ENCODE measurements around the gene LIN54. TPM values are rescaled to one million over a fixed set of nuclear protein-coding genes. Genes with fewer than 3 reads are reported as not detected.
"Not testable (repeated sequence)": the region's sequence is repeated elsewhere in the genome, so short reads cannot be mapped to it uniquely, and the experiment has no call there.

Gene LIN54
- total RNA-seq, 2 experiments from 2014 or later = 40.2 to 42.1 TPM

DNA sequence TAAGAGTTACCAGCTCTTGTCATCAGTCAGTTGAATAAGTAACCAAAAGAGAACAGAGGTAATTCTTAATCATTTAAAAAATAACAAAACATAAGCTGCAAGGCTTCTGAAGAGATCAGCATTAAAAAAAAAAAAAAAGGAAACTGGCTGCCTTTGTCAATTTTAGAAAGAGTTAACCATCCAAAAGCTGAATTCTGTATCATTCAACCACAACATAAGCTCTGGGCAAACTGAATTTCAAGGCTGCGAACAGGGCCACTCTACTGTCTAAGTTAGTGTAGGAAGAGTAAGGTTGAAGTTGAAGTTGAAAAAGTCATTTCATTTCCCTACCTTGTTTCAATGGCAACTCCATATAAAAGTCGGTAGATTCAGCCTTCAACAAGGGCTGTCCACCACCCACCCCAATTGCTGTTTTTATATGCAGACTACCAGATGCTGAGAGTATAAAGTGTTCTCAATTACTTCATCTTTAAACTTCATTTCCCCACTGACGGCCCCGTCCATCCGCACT, 1.1 kb upstream of the LIN54 start:
- Mint-ChIP-seq H3K27me3 (ENCODE audit: low read depth) (no peaks in the 10 kb centered on the region), H3K4me1 (ENCODE audit: low read depth) (peaks cover 36% of the 10 kb centered on the region), H3K27ac (peak overlapping the region; percentile 92), H3K9me3 (ENCODE audit: insufficient read depth) (no peaks in the 10 kb centered on the region), H3K4me3 (peak overlapping the region; percentile 91), H3K36me3 (ENCODE audit: low read depth) (peaks cover 25% of the 10 kb centered on the region)
- POLR2A ChIA-PET = interaction anchor here (0.7 to 4.0 kb wide), 13 partner anchors 22 to 639 kb away, joined by 3 to 63 read pairs (median 6); partner anchors contain the start of genes COPS4, COQ2 and THAP9
- CTCF ChIA-PET = interaction anchor here (0.7 to 3.9 kb wide), 13 partner anchors 11 to 583 kb away, joined by 3 to 34 read pairs (median 5); partner anchors contain the start of genes COPS4, COQ2 and THAP9
- DNase-seq (no peak), ATAC-seq (no peak)

- DNase-seq (peak; percentile 40), ATAC-seq (no peak)
- no peaks in the 10 kb centered on the region for H3K9me3 Mint-ChIP-seq (ENCODE audit: insufficient read depth)
- ChIA-PET POLR2A (interaction anchor here (1.2 to 4.0 kb wide), 4 partner anchors 24 to 331 kb away, joined by 3 to 63 read pairs (median 4); partner anchors contain the start of genes COPS4 and THAP9), CTCF (interaction anchor here (1.4 to 3.5 kb wide), 3 partner anchors 105 to 274 kb away, joined by 3 to 20 read pairs (median 7); partner anchors contain the start of genes COQ2 and THAP9)
- H3K36me3 Mint-ChIP-seq (ENCODE audit: low read depth) = peaks cover 33% of the 10 kb centered on the region
- peak overlapping the region; percentile 91 for H3K4me3 Mint-ChIP-seq
- peaks cover 42% of the 10 kb centered on the region for H3K4me1 Mint-ChIP-seq (ENCODE audit: low read depth)
- H3K27ac Mint-ChIP-seq = peak overlapping the region; percentile 92
- no peaks in the 10 kb centered on the region for H3K27me3 Mint-ChIP-seq (ENCODE audit: low read depth)
These were observed 507 bp downstream of the LIN54 start for GRCh38 chr4:83010111-83010521.

DNA sequence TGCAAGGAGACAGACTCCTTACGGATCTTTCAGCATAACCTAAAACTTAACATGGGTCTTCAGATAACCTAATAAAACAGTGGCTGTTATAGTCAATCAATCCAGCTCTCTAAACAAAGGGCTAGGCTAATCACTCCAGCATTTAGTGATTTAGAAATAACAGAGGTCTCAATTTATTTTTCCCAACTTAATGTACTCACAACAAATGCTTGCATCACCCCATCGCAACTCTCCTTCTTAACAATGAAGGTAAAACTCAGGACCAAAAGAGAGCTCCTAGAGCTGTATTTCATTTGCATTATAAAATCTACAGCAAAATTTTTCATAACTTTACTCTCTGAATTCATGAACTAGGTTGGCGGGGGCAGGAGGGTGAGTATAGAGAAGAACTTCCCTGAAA, 1.1 kb downstream of the LIN54 start:
- ChIA-PET POLR2A (interaction anchor here (1.1 to 1.7 kb wide), 2 partner anchors 26 to 109 kb away, joined by 4 read pairs; partner anchors contain the start of genes COPS4 and THAP9), CTCF (interaction anchor here (0.8 to 1.4 kb wide), 4 partner anchors 19 to 275 kb away, joined by 3 to 4 read pairs (median 3); partner anchors contain the start of genes COPS4 and COQ2)
- peak overlapping the region; percentile 92 for H3K27ac Mint-ChIP-seq
- no peaks in the 10 kb centered on the region for H3K9me3 Mint-ChIP-seq (ENCODE audit: insufficient read depth)
- peak overlapping the region; percentile 91 for H3K4me3 Mint-ChIP-seq
- ATAC-seq (no peak), DNase-seq (no peak)
- H3K27me3 Mint-ChIP-seq (ENCODE audit: low read depth) = no peaks in the 10 kb centered on the region
- H3K36me3 Mint-ChIP-seq (ENCODE audit: low read depth) = peaks cover 33% of the 10 kb centered on the region
- H3K4me1 Mint-ChIP-seq (ENCODE audit: low read depth) = peaks cover 40% of the 10 kb centered on the region

DNA sequence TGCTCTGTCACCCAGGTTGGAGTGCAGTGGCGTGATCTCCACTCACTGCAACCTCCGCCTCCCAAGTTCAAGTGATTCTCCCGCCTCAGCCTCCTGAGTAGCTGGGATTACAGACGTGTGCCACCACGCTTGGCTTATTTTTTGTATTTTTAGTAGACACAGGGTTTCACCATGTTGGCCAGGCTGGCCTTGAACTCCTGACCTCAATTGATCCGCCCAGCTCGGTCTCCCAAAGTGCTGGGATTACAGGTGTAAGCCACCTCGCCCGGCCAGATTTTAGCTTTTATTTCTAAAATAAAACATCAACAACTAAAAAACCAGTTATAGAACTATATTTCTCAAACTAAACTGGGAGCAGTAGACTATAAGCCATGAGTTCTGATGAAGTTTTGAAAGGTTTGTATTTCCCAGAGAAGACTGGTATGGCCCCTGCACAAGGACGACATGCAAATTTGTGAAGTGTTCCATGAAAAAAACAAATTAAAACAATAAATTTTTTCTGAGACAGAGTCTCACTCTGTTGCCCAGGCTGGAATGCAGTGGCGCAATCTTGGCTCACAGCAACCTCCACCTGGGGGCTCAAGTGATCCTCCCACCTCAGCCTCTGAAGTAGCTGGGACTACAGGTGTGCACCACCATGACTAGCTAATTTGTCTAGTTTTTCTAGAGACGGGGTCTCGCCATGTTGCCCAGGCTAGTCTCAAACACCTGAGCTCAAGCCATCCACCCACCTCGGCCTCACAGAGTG, 7.4 kb downstream of the LIN54 start:
- Mint-ChIP-seq H3K4me1 (ENCODE audit: low read depth) (peaks cover 25% of the 10 kb centered on the region), H3K36me3 (ENCODE audit: low read depth) (peaks cover 25% of the 10 kb centered on the region)
- POLR2A ChIA-PET; H3K27ac Mint-ChIP-seq; H3K4me3 Mint-ChIP-seq; ATAC-seq; DNase-seq; H3K9me3 Mint-ChIP-seq (ENCODE audit: insufficient read depth); H3K27me3 Mint-ChIP-seq (ENCODE audit: low read depth): not testable (repeated sequence)
- CTCF ChIA-PET = interaction anchor here (0.9 to 1.6 kb wide), 2 partner anchors 13 to 150 kb away, joined by 3 to 4 read pairs; no protein-coding TSS in a partner anchor

DNA sequence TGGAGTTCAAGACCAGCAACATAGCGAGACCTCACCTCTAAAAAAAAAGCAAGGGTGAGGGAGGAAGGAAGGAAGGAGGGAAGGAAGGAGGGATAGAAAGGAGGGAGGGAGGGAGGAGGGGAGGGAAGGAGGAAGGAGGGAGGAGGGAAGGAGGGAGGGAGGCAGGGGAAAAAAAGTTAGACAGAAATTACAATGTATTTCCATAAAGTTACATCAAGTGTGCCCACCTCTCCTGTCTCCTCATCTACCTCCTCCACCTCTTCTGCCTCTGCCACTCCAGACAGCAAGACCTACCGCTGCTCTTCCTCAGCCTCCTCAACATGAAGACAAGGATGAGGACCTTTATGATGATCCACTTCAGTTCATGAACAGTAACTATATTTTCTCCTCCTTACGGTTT, 8.3 kb downstream of the LIN54 start:
- ChIA-PET POLR2A (no interaction called here), CTCF (interaction anchor here (0.8 kb wide), 1 partner anchor 102 kb away, joined by 3 read pairs; no protein-coding TSS in a partner anchor)
- peaks cover 21% of the 10 kb centered on the region for H3K36me3 Mint-ChIP-seq (ENCODE audit: low read depth)
- peaks cover 16% of the 10 kb centered on the region for H3K4me1 Mint-ChIP-seq (ENCODE audit: low read depth)
- DNase-seq (no peak), ATAC-seq (no peak)
- H3K27me3 Mint-ChIP-seq (ENCODE audit: low read depth) = no peaks in the 10 kb centered on the region
- H3K4me3 Mint-ChIP-seq = no peak overlapping the region
- H3K27ac Mint-ChIP-seq = no peak overlapping the region
- H3K9me3 Mint-ChIP-seq (ENCODE audit: insufficient read depth) = no peaks in the 10 kb centered on the region

- Mint-ChIP-seq H3K4me1 (ENCODE audit: low read depth) (peaks cover 10% of the 10 kb centered on the region), H3K9me3 (ENCODE audit: insufficient read depth) (no peaks in the 10 kb centered on the region)
These were observed 11.7 kb downstream of the LIN54 start for GRCh38 chr4:82998898-82999297.

DNA sequence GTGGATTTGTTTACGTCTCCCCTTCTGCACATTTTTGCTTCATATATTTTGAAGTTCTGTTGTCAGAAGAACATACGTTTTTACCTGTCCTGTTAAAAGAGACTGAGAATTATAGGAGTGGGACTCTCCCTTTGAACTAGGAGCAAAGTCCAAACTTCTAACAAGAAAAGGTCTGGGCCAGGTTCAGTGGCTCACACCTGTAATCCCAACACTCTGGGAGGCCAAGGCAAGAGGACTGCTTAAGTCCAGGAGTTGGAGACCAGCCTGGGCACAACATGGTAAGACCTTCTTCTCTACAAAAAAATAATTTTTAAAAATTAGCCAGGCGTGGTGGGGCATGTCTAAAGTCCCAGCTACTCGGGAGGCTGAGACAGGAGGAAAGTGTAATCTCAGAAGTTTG, 15.8 kb downstream of the LIN54 start:
- POLR2A ChIA-PET = no interaction called here

More at GRCh38 chr4:82998898-82999297, 11.7 kb downstream of the LIN54 start:
- Mint-ChIP-seq H3K36me3 (ENCODE audit: low read depth) (peaks cover 18% of the 10 kb centered on the region), H3K4me3 (no peak overlapping the region), H3K27me3 (ENCODE audit: low read depth) (no peaks in the 10 kb centered on the region), H3K27ac (no peak overlapping the region)
- CTCF ChIA-PET = no interaction called here
- DNase-seq (no peak), ATAC-seq (no peak)
- POLR2A ChIA-PET = interaction anchor here (1.2 kb wide), 1 partner anchor 9 kb away, joined by 3 read pairs; no protein-coding TSS in a partner anchor

GRCh38 chr4:82989575-82990429, 20.8 kb downstream of the LIN54 start:
- POLR2A ChIA-PET = interaction anchor here (1.0 to 1.6 kb wide), 3 partner anchors 9 to 45 kb away, joined by 3 to 14 read pairs (median 4); partner anchors contain the start of genes COPS4 and LIN54
- Mint-ChIP-seq H3K9me3 (ENCODE audit: insufficient read depth) (no peaks in the 10 kb centered on the region), H3K4me3 (peak overlapping the region; percentile 36), H3K27me3 (ENCODE audit: low read depth) (no peaks in the 10 kb centered on the region), H3K36me3 (ENCODE audit: low read depth) (peaks cover 14% of the 10 kb centered on the region), H3K4me1 (ENCODE audit: low read depth) (peaks cover 29% of the 10 kb centered on the region), H3K27ac (peak overlapping the region; percentile 74)
- DNase-seq (peak; percentile 60), ATAC-seq (peak; percentile 89)
- CTCF ChIA-PET = interaction anchor here (1.0 to 1.3 kb wide), 4 partner anchors 9 to 19 kb away, joined by 3 to 4 read pairs (median 4); no protein-coding TSS in a partner anchor

More for the DNA sequence above, 15.8 kb downstream of the LIN54 start:
- Mint-ChIP-seq H3K27ac (no peak overlapping the region), H3K4me3 (no peak overlapping the region), H3K9me3 (ENCODE audit: insufficient read depth) (no peaks in the 10 kb centered on the region), H3K4me1 (ENCODE audit: low read depth) (peaks cover 20% of the 10 kb centered on the region), H3K27me3 (ENCODE audit: low read depth) (no peaks in the 10 kb centered on the region), H3K36me3 (ENCODE audit: low read depth) (peaks cover 9% of the 10 kb centered on the region)
- no peak for ATAC-seq
- CTCF ChIA-PET = no interaction called here
- DNase-seq = no peak

DNA sequence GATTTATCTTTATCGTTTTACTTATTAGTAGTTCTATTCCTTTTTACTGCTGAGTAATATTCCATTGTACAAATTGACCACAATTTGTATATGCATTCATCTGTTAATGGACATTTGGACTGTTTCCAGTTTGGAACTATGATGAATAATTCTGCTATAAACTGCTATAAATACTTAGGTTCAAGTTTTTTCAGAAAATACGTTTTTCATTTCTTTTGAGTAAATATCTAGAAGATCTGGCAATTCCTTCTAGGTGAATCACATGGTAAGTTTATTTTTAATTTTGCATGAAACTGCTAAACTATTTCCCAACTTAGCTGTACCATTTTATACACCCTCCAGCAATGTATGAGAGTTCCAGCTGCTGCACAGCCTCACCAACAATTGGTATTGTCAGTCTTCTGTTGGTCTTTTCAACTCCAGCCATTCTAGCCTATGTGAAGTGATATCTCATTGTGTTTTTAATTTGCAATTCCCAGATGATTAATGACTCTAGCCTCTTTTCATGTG, 22.2 kb downstream of the LIN54 start:
- peaks cover 25% of the 10 kb centered on the region for H3K36me3 Mint-ChIP-seq (ENCODE audit: low read depth)
- DNase-seq (no peak), ATAC-seq (no peak)
- H3K27ac Mint-ChIP-seq = no peak overlapping the region
- no peak overlapping the region for H3K4me3 Mint-ChIP-seq
- H3K27me3 Mint-ChIP-seq (ENCODE audit: low read depth) = no peaks in the 10 kb centered on the region
- POLR2A ChIA-PET = no interaction called here
- peaks cover 35% of the 10 kb centered on the region for H3K4me1 Mint-ChIP-seq (ENCODE audit: low read depth)
- CTCF ChIA-PET = no interaction called here
- H3K9me3 Mint-ChIP-seq (ENCODE audit: insufficient read depth) = no peaks in the 10 kb centered on the region

DNA sequence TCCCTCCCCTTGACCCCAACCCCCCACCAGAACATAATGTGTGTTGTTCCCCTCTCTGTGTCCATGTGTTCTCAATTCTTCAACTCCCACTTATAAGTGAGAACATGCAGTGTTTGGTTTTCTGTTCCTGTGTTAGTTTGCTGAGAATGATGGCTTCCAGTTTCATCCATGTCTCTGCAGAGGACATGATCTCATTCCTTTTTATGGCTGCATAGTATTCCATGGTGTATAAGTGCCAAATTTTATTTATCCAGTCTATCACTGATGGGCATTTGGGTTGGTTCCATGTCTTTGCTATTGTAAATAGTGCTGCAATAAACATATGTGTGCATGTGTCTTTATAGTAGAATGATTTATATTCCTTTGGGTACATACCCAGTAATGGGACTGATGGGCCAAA, 23.1 kb downstream of the LIN54 start:
- H3K27ac Mint-ChIP-seq; DNase-seq; H3K9me3 Mint-ChIP-seq (ENCODE audit: insufficient read depth); H3K27me3 Mint-ChIP-seq (ENCODE audit: low read depth); POLR2A ChIA-PET; H3K4me3 Mint-ChIP-seq; CTCF ChIA-PET; ATAC-seq: not testable (repeated sequence)
- Mint-ChIP-seq H3K36me3 (ENCODE audit: low read depth) (peaks cover 29% of the 10 kb centered on the region), H3K4me1 (ENCODE audit: low read depth) (peaks cover 35% of the 10 kb centered on the region)

- peak; percentile 28 for DNase-seq
- H3K27me3 Mint-ChIP-seq (ENCODE audit: low read depth) = no peaks in the 10 kb centered on the region
- CTCF ChIA-PET = no interaction called here
- H3K4me3 Mint-ChIP-seq = no peak overlapping the region
- H3K36me3 Mint-ChIP-seq (ENCODE audit: low read depth) = peaks cover 30% of the 10 kb centered on the region
- POLR2A ChIA-PET = interaction anchor here (0.6 kb wide), 1 partner anchor 10 kb away, joined by 4 read pairs; no protein-coding TSS in a partner anchor
- peak overlapping the region; percentile 61 for H3K27ac Mint-ChIP-seq
- peak; percentile 55 for ATAC-seq
- no peaks in the 10 kb centered on the region for H3K9me3 Mint-ChIP-seq (ENCODE audit: insufficient read depth)
- H3K4me1 Mint-ChIP-seq (ENCODE audit: low read depth) = peaks cover 20% of the 10 kb centered on the region
These were observed 26.2 kb downstream of the LIN54 start for GRCh38 chr4:82984459-82984858.
